Heart left ventricle (tissue), 16 donors: Measurements from ENCODE around the gene SMLR1. TPM values are rescaled to one million over a fixed set of nuclear protein-coding genes. Genes with fewer than 3 reads are reported as not detected.

Source experiments
- ATAC-seq, 4 donors: fragments of 200-7000 bp; cut with Tn5 transposase; one replicate each; pipeline ENCODE4 v1.9.1; 2020 to 2022; ENCODE audit warnings: moderate library complexity in 4 of 4, mild to moderate bottlenecking in 3 of 4, moderate number of reproducible peaks in 1 of 4
- DNase-seq, 5 donors: peaks; one replicate each; pipeline ENCODE4 v3.0.0-alpha.2; 2020
- H3K27ac ChIP-seq, 12 donors: fragments of 200-600 bp; sonication (generic) in 4 of 12; one replicate each; pipeline versions ENCODE4 v1.5.0 to v1.8.0; 2016 to 2022; ENCODE audit warnings: mild to moderate bottlenecking in 2 of 12
- H3K27me3 ChIP-seq, 9 donors: fragments of 200-600 bp; sonication (generic) in 2 of 9; one replicate each; pipeline versions ENCODE4 v1.5.1 to v1.8.0; 2016 to 2022; ENCODE audit warnings: mild to moderate bottlenecking in 3 of 9
- H3K36me3 ChIP-seq, 9 donors: fragments of 200-600 bp; sonication (generic) in 2 of 9; one replicate each; pipeline versions ENCODE4 v1.5.0 to v1.8.0; 2018 to 2022; ENCODE audit warnings: mild to moderate bottlenecking in 2 of 9
- H3K4me1 ChIP-seq, 12 donors: fragments of 200-600 bp; sonication (generic) in 4 of 12; one replicate each; pipeline versions ENCODE4 v1.5.0 to v1.8.0; 2016 to 2022; ENCODE audit warnings: mild to moderate bottlenecking in 3 of 12
- H3K4me3 ChIP-seq, 12 donors: fragments of 200-600 bp; sonication (generic) in 4 of 12; one replicate each; pipeline versions ENCODE4 v1.5.0 to v1.8.0; 2017 to 2022; ENCODE audit warnings: mild to moderate bottlenecking in 9 of 12, moderate library complexity in 4 of 12
- H3K9me3 ChIP-seq, 12 donors: fragments of 200-600 bp; sonication (generic) in 4 of 12; one replicate each; pipeline versions ENCODE4 v1.5.0 to v1.8.0; 2016 to 2022; ENCODE audit warnings: mild to moderate bottlenecking in 1 of 12
- CTCF ChIP-seq, 12 donors: fragments of 200-600 bp; sonication (generic) in 4 of 12; IDR thresholded peaks; one replicate each; pipeline versions ENCODE4 v1.5.0 to v1.8.0; 2018 to 2022; ENCODE audit warnings: antibody characterized with exemption in 12 of 12, mild to moderate bottlenecking in 5 of 12
- POLR2A ChIP-seq, 2 donors: fragments of 450-650 bp; IDR thresholded peaks; one replicate each; pipeline ENCODE4 v1.6.1; 2017; ENCODE audit warnings: antibody characterized with exemption in 2 of 2, mild to moderate bottlenecking in 2 of 2, moderate library complexity in 2 of 2
- WGBS, 4 donors: extraction: QIAGEN DNeasy Blood & Tissue Kit in 2 of 4; methylation state at CpG; one replicate each; pipeline versions ENCODE4 v1.1.5 to v1.1.7; 2013 to 2018; 5-methylcytosine and 5-hydroxymethylcytosine counted together
- intact Hi-C, 10 donors: fragments of 100-400 bp; cut with DNase I; formaldehyde crosslinking; loops; one replicate each; pipeline versions ENCODE4 v1.11.1 to v1.14.2; 2022
- polyA plus RNA-seq, 2 donors: library from polyadenylated mRNA; stranded (reverse); fragments of 200-250 nt; gene quantifications; one replicate each; pipeline ENCODE4 v1.2.3, GENCODE V29; 2013
- total RNA-seq, 9 donors: library from RNA; depleted of rRNA in 2 of 9; stranded (reverse); fragments of >200 nt in 2 of 9; fragmentation: NEBNext Ultra II Directional in 3 of 9; extraction: Animal tissue kit (Norgen Biotek cat#: 25700) in 3 of 9; gene quantifications; one replicate each; pipeline versions ENCODE4 v1.1.0 to v1.2.4, GENCODE V29; 2016 to 2023
- donor health status: ischemic (EF 13 %, LVEDD 7.1; RV severe dilation, severe dysfunction).
- donor health status: healthy with polysubstance abuse.
- donor health status: DM: no; HTN: yes; CAD: no.
- donor health status: DM: no; HTN: no; CAD: no.
- donor health status: ischemic (EF 25% LVEDD 6.9; RV normal size, moderate dysfunction).
- donor health status: ischemic (EF 25% LVEDD 5.7; RV mildly dilated, moderate dysfunction).
- donor health status: healthy.
- donor health status: DM: yes; HTN: yes; CAD: no.
- donor health status: ischemic (EF 35%, LVEDD 5.7; RV mildly dilated, moderate dysfunction).
- donor health status: nonischemic (EF 11% LVEDD 7.7; RV severe dilation, severe dysfunction).
- donor health status: DM: yes; HTN: yes; CAD: no.
- donor health status: PGD.
- donor health status: ischemic (EF 29% LVEDD 5.4; RV normal size, mild dysfunction).
- donor health status: nonischemic (EF 23%, LVEDD 6.1; RV moderate dilation, normal function).

The SMLR1 gene
- total and polyA plus RNA-seq, 11 donors: not detected

- no peak for TF ChIP-seq CTCF (IDR thresholded peaks at IDR 0.05)
- TF ChIP-seq POLR2A (IDR thresholded peaks at IDR 0.05): no peak
- DNase-seq (no peak), ATAC-seq (no peak)
- peaks cover 0 to 5% (median 0%) of the 10 kb centered on the region in 12 donors for H3K4me1 ChIP-seq
- H3K27ac ChIP-seq: no peak overlapping the region
- no peaks in the 10 kb centered on the region for H3K9me3 ChIP-seq
- WGBS, 4 donors: 85 to 88% (median 87%) methylated on average over 6 of the region's 6 CpGs
- intact Hi-C loops: loop anchor here in 8 of 10 donors (5.0 to 10.0 kb wide), 6 partner anchors 555 to 1285 kb away; partner anchors contain the start of gene MED23 (in 1 of the 8)
- H3K27me3 ChIP-seq: no peaks in the 10 kb centered on the region
- H3K4me3 ChIP-seq: no peak overlapping the region
- peaks cover 0 to 82% (median 16%) of the 10 kb centered on the region in 9 donors for H3K36me3 ChIP-seq
Observed at GRCh38 chr6:130879826-130880225, 52.6 kb downstream of the SMLR1 start.

GRCh38 chr6:130882370-130882769 lies 55.2 kb downstream of the SMLR1 start:
- no peak overlapping the region for H3K4me3 ChIP-seq
- DNase-seq (no peak), ATAC-seq (peak in 3 of 4 donors; percentile 24 to 48 (median 46))
- H3K36me3 ChIP-seq: peaks cover 0 to 63% (median 13%) of the 10 kb centered on the region in 9 donors
- no peak for TF ChIP-seq POLR2A (IDR thresholded peaks at IDR 0.05)
- no peak for TF ChIP-seq CTCF (IDR thresholded peaks at IDR 0.05)
- H3K27me3 ChIP-seq: no peaks in the 10 kb centered on the region
- intact Hi-C loops: loop anchor here in 7 of 10 donors (2.0 to 10.0 kb wide), 5 partner anchors 236 to 1032 kb away; partner anchors contain the start of gene MED23 (in 1 of the 7)
- peak overlapping the region in 1 of 12 donors; percentile 7 for H3K27ac ChIP-seq
- peaks cover 0 to 5% (median 0%) of the 10 kb centered on the region in 12 donors for H3K4me1 ChIP-seq
- 73 to 84% (median 77%) methylated on average over 4 of the region's 4 CpGs for WGBS, 4 donors
- no peaks in the 10 kb centered on the region for H3K9me3 ChIP-seq

GRCh38 chr6:130885392-130886192 lies 58.4 kb downstream of the SMLR1 start:
- WGBS, 4 donors: 26 to 30% (median 29%) methylated on average over 4 of the region's 4 CpGs
- TF ChIP-seq CTCF (IDR thresholded peaks at IDR 0.05) (peak; percentile 83 to 98 (median 90)), POLR2A (IDR thresholded peaks at IDR 0.05) (no peak)
- ATAC-seq (peak; percentile 64 to 89 (median 87)), DNase-seq (peak in 4 of 5 donors; percentile 47 to 71 (median 61))
- H3K4me1 ChIP-seq: peaks cover 0 to 5% (median 0%) of the 10 kb centered on the region in 12 donors
- no peaks in the 10 kb centered on the region for H3K27me3 ChIP-seq
- peaks cover 0 to 70% (median 20%) of the 10 kb centered on the region in 9 donors for H3K36me3 ChIP-seq
- no peak overlapping the region for H3K27ac ChIP-seq
- H3K4me3 ChIP-seq: no peak overlapping the region
- H3K9me3 ChIP-seq: no peaks in the 10 kb centered on the region
- intact Hi-C loops: loop anchor here (1.0 to 10.0 kb wide), 12 partner anchors 177 to 1029 kb away; partner anchors contain the start of genes EPB41L2 (in 3 of the 10) and MED23 (in 2 of the 10)

Other genes starting within 250 kb of the SMLR1 start
- 100 to 1,000 TPM in 1 of 9 donors, 10 to 100 TPM in 8; 41.0 to 115 (median 53.7) TPM for gene EPB41L2, start 235.8 kb downstream of the SMLR1 start, total RNA-seq
- gene EPB41L2, start 235.8 kb downstream of the SMLR1 start, polyA plus RNA-seq: 10 to 100 TPM; 21.3 to 25.5 TPM